GM19240 (cell line): ENCODE results near the gene KMT2A.
A peak's percentile ranks its signal among the peaks of the same experiment; 100 is the strongest.

Experiments used
- DNase-seq: peaks from one replicate; pipeline ENCODE4 v3.0.0; 2011; ENCODE audit warnings: low spot score; ENCODE audit not compliant: insufficient read length

Gene KMT2A

DNA sequence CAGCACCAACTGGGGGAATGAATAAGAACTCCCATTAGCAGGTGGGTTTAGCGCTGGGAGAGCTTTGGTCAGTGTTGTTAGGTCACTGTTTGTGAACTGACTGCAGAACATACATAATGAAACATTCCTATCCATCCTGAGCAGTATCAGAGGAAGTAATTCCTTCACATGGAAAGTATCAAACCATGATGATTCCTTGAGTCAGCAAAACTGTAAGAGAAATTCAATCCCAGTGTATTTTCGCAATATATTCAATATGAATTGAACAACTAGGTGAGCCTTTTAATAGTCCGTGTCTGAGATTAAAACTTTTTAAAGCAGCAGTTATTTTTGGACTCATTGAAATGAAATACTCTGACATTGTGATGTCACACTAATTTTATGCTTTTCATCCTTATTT lies 48.1 kb downstream of the KMT2A start:
- no peak for DNase-seq

DNA sequence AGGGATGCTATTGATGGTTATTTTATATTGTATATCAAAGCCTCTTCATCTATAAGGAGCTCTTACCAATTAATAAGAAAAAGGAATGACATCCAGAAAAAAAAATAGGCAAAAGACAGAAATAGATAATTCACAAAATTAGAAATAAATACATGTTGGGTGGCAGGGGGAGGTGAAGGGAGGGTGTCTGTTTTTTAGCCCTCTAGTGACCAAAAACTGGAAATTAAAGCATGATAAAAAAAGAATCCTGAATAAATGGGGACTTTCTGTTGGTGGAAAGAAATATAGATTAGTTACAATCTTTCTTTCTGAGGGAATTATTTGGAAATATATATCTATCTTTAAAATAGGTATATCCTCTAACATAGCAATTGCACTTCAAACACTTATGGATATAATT lies 49.0 kb downstream of the KMT2A start:
- no peak for DNase-seq

GRCh38 chr11:118488480-118489109 lies 52.3 kb downstream of the KMT2A start:
- DNase-seq: peak; percentile 61

DNA sequence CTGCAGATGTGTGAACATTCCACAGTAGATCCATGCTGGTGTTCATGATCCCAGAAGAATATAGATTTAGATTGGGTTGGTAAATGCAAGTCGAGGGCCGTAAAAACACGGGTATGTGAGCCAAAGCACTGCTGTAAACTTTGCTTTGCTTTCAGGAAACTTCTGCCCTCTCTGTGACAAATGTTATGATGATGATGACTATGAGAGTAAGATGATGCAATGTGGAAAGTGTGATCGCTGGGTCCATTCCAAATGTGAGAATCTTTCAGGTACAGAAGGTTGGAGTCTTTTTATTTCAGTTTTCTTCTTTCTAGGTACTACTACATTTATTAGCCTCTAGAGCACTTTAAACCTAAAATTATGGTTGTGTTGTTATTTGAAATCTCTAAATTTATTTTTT lies 54.7 kb downstream of the KMT2A start:
- no peak for DNase-seq

- no peak for DNase-seq
These were observed 61.5 kb downstream of the KMT2A start for GRCh38 chr11:118497831-118498230.

- no peak for DNase-seq
These were observed 66.9 kb downstream of the KMT2A start for GRCh38 chr11:118503216-118503615.

GRCh38 chr11:118511601-118512000 lies 75.3 kb downstream of the KMT2A start:
- no peak for DNase-seq

GRCh38 chr11:118514103-118514502 lies 77.8 kb downstream of the KMT2A start:
- no peak for DNase-seq

- DNase-seq: no peak
These were observed 83.3 kb downstream of the KMT2A start for GRCh38 chr11:118519549-118519948.

DNA sequence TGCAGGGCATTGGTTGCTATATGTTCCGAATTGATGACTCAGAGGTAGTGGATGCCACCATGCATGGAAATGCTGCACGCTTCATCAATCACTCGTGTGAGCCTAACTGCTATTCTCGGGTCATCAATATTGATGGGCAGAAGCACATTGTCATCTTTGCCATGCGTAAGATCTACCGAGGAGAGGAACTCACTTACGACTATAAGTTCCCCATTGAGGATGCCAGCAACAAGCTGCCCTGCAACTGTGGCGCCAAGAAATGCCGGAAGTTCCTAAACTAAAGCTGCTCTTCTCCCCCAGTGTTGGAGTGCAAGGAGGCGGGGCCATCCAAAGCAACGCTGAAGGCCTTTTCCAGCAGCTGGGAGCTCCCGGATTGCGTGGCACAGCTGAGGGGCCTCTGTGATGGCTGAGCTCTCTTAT lies 85.6 kb downstream of the KMT2A start:
- no peak for DNase-seq

- DNase-seq: no peak
These were observed 86.3 kb downstream of the KMT2A start for GRCh38 chr11:118522571-118523072.

DNA sequence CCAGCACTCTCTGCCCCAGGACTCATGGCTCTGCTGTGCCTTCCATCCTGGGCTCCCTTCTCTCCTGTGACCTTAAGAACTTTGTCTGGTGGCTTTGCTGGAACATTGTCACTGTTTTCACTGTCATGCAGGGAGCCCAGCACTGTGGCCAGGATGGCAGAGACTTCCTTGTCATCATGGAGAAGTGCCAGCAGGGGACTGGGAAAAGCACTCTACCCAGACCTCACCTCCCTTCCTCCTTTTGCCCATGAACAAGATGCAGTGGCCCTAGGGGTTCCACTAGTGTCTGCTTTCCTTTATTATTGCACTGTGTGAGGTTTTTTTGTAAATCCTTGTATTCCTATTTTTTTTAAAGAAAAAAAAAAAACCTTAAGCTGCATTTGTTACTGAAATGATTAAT lies 88.1 kb downstream of the KMT2A start:
- DNase-seq: no peak

- no peak for DNase-seq
These were observed 88.6 kb downstream of the KMT2A start for GRCh38 chr11:118524757-118525470.

DNA sequence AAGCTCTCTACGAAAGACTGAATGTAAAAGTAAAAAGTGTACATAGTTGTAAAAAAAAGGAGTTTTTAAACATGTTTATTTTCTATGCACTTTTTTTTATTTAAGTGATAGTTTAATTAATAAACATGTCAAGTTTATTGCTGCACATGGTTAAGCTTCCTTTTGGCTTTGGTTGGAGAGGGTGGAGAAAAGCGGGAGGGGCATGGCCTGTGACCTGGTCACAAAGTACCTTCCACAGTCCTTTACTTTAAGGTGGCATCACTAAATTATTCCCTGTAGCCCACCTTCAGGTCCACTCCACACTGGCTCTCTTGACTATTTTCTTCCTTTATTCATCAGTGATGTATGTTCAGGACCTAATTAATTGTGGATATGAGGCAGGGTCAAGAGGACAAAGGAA lies 90.4 kb downstream of the KMT2A start:
- DNase-seq: no peak

GRCh38 chr11:118527109-118527508 lies 90.8 kb downstream of the KMT2A start, which contains the start of gene TTC36:
TTC36 (plus strand) TSS chr11:118527474; CDS start chr11:118527495, 21 bp downstream.
- DNase-seq: no peak

DNA sequence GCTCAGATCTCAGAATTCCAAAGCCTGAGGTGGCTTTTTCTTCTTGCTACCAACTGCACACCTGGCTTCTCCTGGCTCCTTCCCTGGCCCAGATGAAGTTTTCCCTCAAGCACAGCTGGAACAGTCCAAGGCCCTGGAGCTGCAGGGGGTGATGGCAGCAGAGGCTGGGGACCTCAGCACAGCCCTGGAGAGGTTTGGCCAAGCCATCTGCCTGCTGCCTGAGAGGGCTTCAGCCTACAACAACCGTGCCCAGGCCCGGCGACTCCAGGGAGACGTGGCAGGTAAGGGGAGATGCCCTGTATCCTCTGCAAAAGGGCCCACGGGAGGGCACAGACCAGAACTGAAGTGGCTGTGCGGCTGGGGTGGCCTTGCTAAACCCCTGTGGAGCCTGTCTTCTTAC lies 92.2 kb downstream of the KMT2A start:
- DNase-seq: no peak

- no peak for DNase-seq
These were observed 93.4 kb downstream of the KMT2A start for GRCh38 chr11:118529584-118530175.

- DNase-seq: no peak
These were observed 93.9 kb downstream of the KMT2A start for GRCh38 chr11:118530180-118530682.

GRCh38 chr11:118530683-118531596 lies 94.6 kb downstream of the KMT2A start, which contains the start of gene TMEM25:
TMEM25 (plus strand) TSS chr11:118531192; CDS start chr11:118531802, 610 bp downstream.
- peak; percentile 72 for DNase-seq

- no peak for DNase-seq
These were observed 95.3 kb downstream of the KMT2A start for GRCh38 chr11:118531597-118532084.

GRCh38 chr11:118532091-118532490 lies 95.8 kb downstream of the KMT2A start:
- DNase-seq: no peak
